Measurements from ENCODE around the gene TCF4. TPM values are rescaled to one million over a fixed set of nuclear protein-coding genes. Genes with fewer than 3 reads are reported as not detected.

Gene TCF4
- total RNA-seq, 1 donor from 2014 or later, result 69.9 TPM

DNA sequence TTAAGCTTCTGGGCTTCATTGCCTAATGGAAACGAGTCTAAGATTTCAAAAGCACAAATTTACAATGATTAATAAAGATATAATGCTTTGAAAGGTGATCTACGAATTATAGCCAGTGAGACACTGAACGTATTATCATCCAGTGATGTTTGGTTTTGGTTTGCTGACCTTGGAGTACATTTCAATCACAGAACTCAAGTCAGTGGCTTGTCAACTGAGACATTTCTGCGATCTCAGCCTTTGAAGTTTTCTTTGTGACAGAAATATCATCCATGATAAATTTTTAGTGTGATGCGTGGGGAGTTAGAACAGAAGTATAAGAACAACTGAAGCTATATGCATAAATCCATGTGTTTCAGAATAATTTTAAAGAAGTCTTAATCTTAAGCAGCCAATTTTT is 263.8 kb downstream of the TCF4 start:
- DNase-seq (ENCODE audit: low spot score), result no peak
- intact Hi-C loops (cut with DNase I), result loop anchor here (5.0 to 10.0 kb wide), 6 partner anchors 78 to 451 kb away; partner anchors contain the start of gene TCF4

- no peak for DNase-seq (ENCODE audit: low spot score)
These were observed 264.7 kb downstream of the TCF4 start for GRCh38 chr18:55323051-55323994.

DNA sequence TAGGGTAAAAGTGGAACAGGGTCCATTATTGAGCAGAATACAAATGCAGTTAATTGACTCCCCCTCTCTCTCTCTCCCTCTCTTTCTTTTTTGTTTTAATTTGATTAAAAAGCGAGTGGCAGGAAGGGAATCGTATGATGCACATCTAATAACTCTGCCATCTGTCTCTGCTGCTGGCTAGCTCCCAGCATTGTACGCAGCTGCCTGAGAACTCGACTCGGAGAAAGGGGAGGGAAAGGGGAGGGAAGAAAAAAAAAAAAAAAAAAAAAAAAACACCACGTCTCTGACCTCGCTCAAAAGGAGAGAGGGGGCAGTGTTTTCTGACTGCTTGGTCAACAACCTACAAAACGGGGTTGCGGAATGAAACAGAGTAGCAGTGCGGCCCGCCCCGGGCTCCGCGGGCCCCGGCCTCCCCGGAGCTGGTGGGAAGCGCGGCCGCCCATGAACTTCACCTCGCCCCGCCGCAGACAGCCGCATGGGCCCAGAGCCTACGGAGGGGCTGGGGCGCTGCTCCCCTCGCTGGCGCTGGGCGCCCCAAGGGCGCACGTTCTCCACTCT is 265.7 kb downstream of the TCF4 start:
- intact Hi-C loops (cut with DNase I), result loop anchor here (5.0 to 10.0 kb wide), 6 partner anchors 80 to 453 kb away; partner anchors contain the start of gene TCF4
- DNase-seq (ENCODE audit: low spot score), result peak; percentile 82

More at GRCh38 chr18:55323051-55323994, 264.7 kb downstream of the TCF4 start:
- intact Hi-C loops (cut with DNase I), result loop anchor here (5.0 to 10.0 kb wide), 6 partner anchors 79 to 451 kb away; partner anchors contain the start of gene TCF4

DNA sequence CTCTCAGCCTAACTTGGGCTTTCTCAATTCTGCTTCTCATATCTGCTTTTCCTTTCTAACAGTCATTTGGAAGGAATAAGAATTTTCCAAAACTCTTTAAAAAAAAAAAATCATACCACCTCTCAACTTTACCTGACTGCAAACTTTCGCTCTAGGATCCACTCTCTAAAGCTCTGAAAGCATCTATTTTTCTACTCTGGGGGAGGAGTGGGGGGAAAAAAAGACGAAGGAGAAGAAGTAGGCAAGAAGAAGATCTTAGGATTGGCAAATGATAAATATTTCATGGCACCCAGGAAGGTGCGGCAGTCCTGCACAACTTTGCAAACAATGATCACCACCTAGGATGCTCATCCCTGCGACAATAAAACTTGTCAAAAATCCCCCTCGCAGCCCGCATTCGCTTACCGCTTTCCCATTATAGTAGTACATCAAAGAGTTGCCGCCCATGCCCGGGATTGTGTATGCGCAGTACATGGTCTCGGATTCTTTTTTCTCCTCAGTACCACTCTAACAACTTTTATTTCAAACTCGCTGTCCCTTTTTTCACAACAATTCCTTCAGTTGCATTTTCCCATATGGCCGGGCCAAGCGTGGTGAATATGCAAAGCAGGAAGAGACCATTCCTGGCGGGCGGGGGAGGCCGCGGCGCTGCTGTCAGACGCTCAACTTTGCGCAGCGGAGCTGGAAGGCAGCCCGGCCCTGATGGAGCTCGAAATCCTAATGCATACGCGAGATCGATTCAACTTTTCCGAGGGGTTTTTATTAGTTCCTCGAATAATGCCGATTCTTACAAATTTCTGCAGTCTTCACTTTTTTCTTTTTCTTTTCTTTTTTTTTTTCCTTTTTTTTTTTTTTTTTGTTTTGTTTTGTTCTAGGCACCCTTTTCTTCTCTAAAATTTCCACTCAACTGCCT is 266.5 kb downstream of the TCF4 start:
- intact Hi-C loops (cut with DNase I), result loop anchor here (5.0 to 10.0 kb wide), 6 partner anchors 79 to 453 kb away; partner anchors contain the start of gene TCF4
- DNase-seq (ENCODE audit: low spot score), result peak; percentile 95

DNA sequence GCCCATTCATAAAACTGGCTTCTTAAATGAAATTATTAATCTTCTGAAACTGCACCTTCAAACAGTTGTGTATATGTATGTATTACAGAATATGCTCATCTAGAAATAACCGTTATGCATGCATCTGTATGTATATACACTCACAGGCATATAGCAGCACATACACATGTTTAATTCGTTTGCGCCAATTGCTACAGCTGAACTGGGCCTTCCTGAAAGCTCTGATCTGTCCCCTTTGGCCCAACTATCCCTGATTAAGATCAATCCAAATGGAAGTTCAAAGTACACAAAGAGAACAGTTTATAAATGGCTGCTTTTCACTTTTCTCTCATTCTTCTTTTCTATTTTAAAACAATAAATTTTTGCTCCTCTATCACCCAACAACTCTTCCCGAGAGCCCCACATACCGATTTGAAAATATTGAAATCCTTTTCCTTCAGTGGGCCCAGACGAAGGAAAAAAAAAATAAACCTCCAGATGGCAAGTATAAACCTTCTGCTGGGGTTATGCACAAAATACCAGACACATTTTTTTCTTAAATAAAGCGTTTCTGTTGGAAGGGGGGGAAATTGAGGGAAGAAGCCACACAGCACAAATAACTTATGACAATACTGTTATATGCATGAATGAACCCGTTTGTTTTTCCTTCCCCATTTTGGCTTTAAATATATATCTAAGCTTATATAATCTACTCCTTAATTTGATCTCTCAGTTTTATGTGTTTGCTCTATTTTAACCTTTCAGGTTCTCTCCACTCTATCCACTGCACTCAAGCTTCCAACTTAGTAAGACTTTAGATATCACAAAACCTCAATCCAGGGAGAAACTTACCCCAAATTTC is 267.3 kb downstream of the TCF4 start:
- DNase-seq (ENCODE audit: low spot score), result no peak
- intact Hi-C loops (cut with DNase I), result loop anchor here (5.0 to 10.0 kb wide), 6 partner anchors 78 to 454 kb away; partner anchors contain the start of gene TCF4

GRCh38 chr18:55319459-55320193 is 268.4 kb downstream of the TCF4 start:
- intact Hi-C loops (cut with DNase I), result loop anchor here (5.0 to 10.0 kb wide), 6 partner anchors 77 to 455 kb away; partner anchors contain the start of gene TCF4
- DNase-seq (ENCODE audit: low spot score), result no peak

- no peak for DNase-seq (ENCODE audit: low spot score)
- intact Hi-C loops (cut with DNase I), result no loop called here
These were observed 269.0 kb downstream of the TCF4 start for GRCh38 chr18:55318951-55319441.

DNA sequence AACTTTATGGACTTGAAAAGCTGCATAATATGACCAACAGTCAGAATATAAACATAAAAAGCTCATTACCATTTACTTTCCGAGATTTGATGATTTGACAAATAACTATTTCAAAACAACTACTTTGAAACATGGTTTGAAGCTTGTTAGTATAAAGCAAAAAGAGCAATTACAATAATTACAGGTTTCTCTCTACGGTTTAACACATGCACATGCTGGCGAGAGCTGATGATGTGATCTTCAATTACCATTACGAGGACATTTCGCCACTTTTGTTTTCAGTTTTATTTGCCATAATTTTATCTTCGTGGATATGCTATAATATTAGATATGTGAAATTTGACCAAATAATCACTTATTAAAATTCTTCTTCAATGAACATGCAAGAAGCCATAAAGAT is 270.1 kb downstream of the TCF4 start:
- intact Hi-C loops (cut with DNase I), result no loop called here
- no peak for DNase-seq (ENCODE audit: low spot score)

DNA sequence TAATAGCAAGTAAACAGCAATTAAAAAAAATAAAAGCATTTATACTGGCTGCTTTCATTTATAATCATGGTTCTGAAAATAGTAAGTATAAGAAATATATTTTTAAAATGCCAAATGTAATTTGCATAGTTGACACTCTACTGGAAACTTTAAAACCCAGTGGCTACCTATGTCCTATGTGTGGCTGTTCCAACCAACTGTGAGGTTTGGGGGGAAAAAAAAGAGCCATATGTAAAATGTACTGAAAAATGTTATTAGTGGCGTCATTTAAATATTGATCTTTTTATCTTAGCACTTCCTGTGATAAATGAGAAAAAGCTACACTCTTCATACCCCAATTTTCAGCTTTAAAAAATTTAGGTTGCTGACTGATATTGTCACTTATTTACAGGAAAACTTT is 270.7 kb downstream of the TCF4 start:
- no peak for DNase-seq (ENCODE audit: low spot score)
- intact Hi-C loops (cut with DNase I), result no loop called here

DNA sequence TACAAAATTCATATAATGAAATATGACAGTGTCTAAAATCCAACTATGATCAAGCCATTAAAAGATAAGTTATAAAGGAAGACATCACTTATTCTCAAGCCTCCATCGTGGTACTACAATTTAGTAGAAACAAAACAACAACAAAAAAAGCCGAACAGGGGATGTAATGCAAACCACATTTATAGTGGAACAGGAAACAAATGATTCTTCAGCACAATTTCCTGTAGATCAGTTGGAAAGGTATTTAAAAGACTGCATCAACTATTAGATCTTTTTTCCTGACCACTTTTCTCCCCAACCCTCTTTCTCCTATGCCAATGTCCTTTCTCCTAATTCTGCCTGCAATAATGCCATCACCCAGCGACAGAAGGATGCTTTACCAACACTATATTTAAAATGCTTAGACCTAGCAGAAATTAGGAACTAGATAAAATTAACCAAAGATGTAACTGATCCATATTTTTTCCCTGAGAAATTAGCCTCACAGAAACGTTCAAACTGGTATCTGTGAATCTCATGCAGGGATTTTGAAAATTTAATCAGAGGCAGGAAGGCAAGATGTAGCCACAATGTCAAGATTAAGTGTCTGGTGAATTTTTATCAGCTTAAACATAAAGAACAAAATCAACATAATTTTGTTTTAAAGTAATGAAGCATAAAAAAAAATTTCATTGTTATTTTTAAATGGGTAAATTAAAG is 271.4 kb downstream of the TCF4 start:
- intact Hi-C loops (cut with DNase I), result no loop called here
- DNase-seq (ENCODE audit: low spot score), result no peak

- intact Hi-C loops (cut with DNase I), result no loop called here
These were observed 273.3 kb downstream of the TCF4 start for GRCh38 chr18:55314615-55315237.

GRCh38 chr18:55314031-55314430 is 274.0 kb downstream of the TCF4 start:
- intact Hi-C loops (cut with DNase I), result no loop called here
- DNase-seq (ENCODE audit: low spot score), result no peak

More at GRCh38 chr18:55314615-55315237, 273.3 kb downstream of the TCF4 start:
- DNase-seq (ENCODE audit: low spot score), result no peak

GRCh38 chr18:55310863-55311262 is 277.1 kb downstream of the TCF4 start:
- intact Hi-C loops (cut with DNase I), result no loop called here
- no peak for DNase-seq (ENCODE audit: low spot score)

DNA sequence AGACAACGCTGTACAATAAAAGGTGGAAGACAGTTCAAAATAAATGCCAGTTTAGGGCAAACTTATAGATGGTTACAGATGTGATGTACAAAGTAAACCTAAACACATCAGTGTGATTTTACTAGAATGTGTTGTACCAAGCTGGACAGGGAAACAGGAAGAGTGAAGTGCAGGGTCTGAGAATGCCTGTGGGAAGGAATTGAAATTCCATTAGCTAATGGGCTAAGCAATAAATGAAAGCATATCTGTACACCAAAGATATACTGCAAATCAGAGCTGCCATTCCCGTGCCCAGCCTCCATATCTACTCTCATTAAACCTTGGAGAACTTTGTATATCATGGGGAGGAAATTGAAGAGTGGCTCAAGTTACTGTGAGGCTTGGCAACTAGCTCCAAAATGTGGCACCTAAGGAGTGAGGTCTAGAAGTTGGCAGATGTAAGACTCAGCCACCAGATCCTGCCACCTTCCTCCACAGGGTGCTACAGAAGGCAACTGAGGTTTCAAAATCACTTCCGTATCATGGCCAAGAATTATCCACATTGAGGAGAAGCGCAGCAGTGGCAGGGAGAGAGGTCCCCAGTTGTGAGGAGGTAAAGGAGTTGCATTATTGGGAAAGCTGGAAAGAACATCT is 277.8 kb downstream of the TCF4 start:
- DNase-seq (ENCODE audit: low spot score), result no peak
- intact Hi-C loops (cut with DNase I), result no loop called here

DNA sequence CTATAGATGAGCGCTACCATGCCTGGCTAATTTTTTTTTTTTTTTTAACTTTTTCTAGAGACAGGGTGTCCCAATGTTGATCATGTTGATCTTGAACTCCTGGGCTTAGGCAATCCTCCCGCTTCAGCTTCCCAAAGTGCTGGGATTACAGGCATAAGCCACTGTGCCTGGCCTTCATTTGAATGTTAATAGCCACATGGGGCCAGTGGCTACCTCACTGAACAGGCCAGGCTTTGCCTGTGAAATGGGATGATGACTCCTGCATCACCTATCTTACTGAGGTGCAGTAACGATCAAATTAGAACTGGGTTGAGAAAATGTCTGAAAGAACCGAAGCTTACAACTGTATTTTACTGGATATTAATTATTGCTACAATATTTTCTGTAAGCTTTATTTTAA is 278.7 kb downstream of the TCF4 start:
- no peak for DNase-seq (ENCODE audit: low spot score)
- intact Hi-C loops (cut with DNase I), result no loop called here

DNA sequence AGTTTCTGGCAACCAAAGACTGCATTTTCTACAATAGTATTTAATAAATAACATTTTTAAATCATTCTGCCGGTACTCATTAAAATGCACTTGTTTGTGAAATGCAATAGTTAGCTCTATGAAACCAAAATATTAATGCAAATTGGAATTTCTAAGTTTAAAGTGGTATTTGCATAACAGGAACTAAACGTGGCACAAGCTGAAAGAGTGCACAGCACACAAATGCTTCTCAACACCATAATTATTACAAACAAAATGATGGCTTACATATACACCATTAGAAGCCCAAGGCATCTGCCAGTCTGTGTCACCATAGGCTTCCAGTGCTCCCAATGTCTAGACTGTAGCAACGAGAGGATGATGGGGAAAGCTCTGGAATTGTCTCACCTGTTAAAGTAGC is 280.5 kb downstream of the TCF4 start:
- no peak for DNase-seq (ENCODE audit: low spot score)
- intact Hi-C loops (cut with DNase I), result no loop called here

Measured in cardiac septum (tissue), 1 donor.